Adipose tissue (tissue), 3 donors: ENCODE data around the gene CADPS. TPM values are rescaled to one million over a fixed set of nuclear protein-coding genes. Genes with fewer than 3 reads are reported as not detected.

ENCODE experiments used
- H3K27ac ChIP-seq: one replicate; pipeline ENCODE4 v1.5.1; 2013; ENCODE audit warnings: low read depth, low read length
- WGBS, 3 donors: extraction: QIAGEN DNeasy Blood & Tissue Kit; methylation state at CpG; one replicate each; pipeline ENCODE4 v1.1.7; 2013; 5-methylcytosine and 5-hydroxymethylcytosine counted together
- polyA plus RNA-seq, 3 donors: library from polyadenylated mRNA; stranded (reverse); fragments of 200-250 nt; gene quantifications; one replicate each; pipeline ENCODE4 v1.2.3, GENCODE V29; 2013
- donor health status: healthy with polysubstance abuse.
- donor health status: Bipolar disorder and iron deficiency.
- donor health status: healthy.

Gene CADPS
- polyA plus RNA-seq, 3 donors = 0.04 to 10.5 TPM; not detected in 1

DNA sequence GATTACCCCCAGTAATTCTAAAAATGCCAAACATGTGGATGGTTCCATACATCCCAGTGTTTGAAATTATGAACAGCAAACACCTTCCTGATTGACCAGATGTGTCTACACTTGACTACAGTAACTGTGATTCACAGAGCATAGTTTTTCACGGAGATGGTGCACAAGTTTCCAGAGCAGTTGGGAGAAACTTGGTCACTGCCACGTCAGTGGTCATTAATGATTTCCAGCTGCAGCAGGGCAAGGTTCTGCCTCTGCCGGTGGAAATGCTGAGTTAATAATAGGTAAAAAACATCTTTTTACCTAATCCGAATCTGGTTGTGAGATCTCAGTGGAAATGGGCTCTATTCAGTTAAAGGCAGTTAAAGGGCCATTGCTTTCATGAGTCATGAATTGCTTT is 347.7 kb downstream of the CADPS start:
- 74 to 83% (median 79%) methylated on average over 4 of the region's 4 CpGs for WGBS, 3 donors
- no peak overlapping the region for H3K27ac ChIP-seq

DNA sequence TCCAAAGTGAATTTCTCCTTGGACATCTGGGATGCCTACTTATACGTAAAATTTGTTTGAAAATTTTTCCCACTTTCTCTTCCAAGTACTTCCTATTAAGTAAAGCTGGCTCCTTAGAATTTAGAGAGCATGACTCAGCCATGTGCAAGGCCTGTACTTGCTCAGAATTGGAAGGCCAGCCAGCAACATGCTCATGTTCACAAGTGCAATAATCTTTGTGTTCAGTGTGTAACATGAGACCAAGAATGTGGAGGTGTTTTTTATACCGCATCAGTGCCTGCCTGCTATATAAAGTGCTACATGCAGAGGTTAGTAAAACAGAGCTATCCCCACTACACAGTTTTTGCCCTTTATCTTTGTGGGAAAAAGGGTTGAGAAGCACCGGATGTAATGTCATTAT is 349.9 kb downstream of the CADPS start:
- WGBS, 3 donors = 61 to 67% (median 65%) methylated on average over 3 of the region's 3 CpGs
- no peak overlapping the region for H3K27ac ChIP-seq

DNA sequence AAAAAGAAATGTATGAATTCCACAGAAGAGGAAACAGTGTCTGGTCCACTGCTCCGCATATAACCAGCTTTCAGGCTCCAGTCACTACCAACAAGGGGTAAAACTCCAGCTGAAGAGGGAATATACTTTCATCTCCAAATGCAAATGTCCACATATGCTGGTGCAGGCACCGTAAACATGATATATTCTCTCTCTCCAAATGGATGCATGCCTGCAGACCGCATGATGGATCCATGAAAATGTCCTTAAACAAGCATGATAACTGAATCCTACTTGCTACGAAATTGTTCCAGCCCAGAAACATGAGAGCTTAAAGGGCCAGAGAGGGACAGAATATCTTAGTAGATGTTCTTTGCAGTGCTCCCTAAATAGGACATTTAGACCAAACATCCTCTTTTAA is 351.5 kb downstream of the CADPS start:
- H3K27ac ChIP-seq = no peak overlapping the region
- WGBS, 3 donors = 73 to 80% (median 80%) methylated on average over 4 of the region's 4 CpGs

DNA sequence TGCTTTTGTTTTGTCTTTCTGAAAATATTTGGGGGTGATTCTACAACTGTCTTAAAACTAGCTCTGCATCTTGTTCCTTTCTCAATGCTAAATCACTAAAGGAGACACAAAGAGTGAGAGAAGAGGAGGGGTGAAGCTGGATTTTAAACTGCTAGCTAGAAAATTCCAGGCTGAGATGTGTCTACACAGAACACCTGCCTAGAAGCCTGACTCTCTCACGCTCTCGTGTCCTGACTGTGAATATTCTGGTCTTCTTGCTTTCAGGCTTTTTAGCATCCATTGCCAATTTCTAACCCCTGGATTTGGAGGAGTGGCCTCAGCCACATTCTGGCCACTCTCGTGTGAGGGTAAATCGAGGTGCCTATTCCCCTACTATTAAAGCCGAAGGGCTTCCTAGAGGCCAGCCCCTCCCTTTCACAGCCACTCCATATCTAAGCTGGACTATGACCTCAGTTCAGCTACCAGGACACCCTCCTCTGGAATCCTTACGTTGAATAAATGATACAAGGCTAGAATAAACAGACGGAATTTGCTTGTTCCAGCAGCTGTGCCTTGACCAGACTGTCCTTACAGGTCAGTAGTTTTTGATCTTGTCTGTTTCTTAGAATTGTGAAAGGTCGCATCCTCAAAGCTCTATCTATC is 353.6 kb downstream of the CADPS start:
- H3K27ac ChIP-seq = no peak overlapping the region
- 42 to 82% (median 78%) methylated on average over 8 of the region's 8 CpGs for WGBS, 3 donors

DNA sequence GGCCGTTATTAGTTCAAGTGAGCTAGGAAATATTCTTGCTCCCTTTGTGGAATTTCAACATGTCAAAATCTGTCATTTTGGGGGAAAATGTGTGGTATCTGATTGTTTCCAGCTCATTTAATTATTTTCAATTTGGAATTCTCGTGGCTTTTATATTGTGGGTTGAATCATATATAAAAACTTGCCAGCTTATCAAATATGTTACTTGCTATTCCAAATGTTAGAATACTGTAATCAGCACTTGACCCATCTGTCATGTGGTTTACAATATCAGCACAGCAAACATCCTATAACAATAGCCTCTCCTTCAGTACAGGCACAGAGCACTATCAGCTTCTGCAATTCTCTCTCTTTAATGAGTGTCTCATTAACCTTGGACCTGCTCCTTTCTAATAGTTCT is 371.7 kb downstream of the CADPS start:
- 56 to 74% (median 71%) methylated on average over 2 of the region's 2 CpGs for WGBS, 3 donors
- no peak overlapping the region for H3K27ac ChIP-seq

DNA sequence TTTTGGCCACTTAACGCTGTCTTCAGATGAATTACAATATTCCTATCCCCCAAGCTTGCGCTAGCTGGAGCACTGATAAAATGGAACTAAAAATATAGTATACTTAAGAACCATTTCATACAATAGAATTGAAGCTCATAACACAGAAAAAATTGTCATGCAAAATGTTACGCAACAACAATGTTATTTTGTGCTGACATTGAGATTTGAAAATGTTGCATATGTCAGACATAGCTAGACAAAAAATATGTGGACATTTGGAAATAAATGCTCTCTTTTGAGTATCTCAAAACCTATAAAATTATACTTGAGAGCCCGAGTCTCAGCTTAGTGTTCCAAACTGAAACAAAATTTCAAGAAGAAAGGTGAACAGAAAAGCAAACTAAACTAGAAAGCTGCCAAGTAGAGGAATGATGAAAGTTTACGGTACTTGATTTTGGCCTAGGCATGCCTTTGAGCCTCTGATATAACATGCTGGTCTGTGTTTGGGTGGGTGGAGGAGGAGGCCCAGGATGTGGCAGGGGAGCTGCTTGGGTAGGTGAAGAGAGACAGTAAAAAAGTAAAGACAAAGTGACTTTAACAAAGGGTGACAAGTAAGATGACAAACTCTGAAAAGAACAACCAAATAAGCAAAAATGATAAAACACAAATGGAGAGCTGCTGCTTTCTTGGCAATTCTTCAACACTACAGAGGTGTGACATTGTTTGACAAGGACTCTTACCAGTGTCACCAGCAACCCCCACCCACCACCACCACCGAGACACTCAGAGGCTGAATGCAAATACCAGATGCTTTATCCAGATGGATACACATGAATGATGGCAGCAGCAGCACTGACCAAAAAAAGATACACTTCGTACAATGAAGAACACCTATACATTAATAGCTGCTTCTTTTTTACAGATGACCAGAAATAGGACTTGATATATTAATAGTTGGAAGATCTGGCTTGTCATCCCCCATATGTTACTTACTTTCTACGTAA is 372.6 kb downstream of the CADPS start:
- WGBS, 3 donors = 57 to 81% (median 67%) methylated on average over 8 of the region's 8 CpGs
- H3K27ac ChIP-seq = no peak overlapping the region

DNA sequence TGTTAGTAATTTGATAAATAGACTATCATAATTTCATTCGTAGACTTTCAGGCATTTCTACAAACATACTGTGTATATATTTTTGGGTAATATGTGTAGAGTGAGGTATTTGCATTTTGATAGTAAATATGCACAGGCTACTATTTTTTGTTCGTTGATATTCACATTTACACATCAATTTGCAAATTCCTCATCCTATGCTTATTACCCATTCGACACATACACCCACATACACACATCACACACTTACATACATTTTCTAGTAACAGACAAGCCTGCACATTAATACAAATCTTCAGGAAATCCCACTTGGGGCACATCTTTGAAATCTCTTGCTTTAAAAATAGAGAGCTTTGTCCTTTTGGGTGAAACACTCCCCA is 373.9 kb downstream of the CADPS start:
- WGBS, 3 donors = 78 to 81% (median 79%) methylated on average over 3 of the region's 3 CpGs
- no peak overlapping the region for H3K27ac ChIP-seq

DNA sequence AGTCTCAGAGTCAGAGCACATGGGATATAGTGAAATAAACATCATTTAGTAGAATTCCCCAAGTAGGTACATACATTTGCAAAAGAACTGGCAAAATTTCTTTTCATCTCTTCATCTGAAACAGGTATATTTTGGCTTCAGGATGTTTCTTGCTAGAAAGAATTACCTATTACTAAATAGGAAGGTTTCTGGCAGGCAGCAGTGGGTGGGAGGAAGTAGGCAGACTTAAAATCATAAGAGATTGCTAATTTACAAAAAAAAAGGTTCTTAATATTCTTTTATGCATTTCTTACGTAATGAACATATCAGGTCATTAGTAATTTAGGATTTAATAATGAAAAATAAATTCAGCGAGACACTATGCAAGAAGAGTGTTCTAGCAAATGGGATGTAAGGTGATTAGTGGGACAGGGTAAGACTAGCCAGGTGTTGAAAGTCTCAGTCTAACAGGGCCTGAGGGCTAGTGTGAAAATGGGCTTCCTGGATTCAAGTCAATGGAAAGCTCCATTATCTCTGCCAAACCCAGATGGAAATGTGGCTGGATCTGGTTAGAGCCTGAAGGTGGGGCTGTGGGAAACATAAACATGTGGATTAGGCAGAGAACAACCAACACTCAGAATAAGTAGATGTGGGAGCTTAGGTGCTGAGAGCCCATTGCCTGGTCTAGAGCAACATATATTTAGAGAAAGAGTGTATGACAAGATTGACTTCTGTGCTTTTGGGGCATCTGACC is 374.5 kb downstream of the CADPS start:
- WGBS, 3 donors = 85 to 96% (median 86%) methylated on average over 2 of the region's 2 CpGs
- H3K27ac ChIP-seq = no peak overlapping the region

DNA sequence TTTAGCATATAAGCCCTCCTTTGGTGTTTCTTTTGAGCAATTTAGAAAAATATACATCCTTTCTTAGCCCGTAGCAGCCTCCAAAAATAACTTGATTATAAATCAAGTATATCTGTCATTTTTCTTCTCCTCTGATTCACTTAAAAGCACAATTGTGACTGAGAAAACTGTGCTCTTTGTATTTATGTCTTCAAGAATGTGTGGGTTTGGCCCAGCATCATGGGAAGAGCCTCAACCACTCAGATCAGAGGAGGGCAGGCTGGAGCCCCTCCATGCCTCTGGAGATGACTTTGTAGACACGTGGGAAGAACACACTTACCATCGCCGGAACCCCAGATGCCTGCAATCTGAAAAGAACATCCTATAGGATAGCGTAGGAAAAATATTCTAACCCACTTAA is 378.1 kb downstream of the CADPS start:
- H3K27ac ChIP-seq = no peak overlapping the region
- 61 to 80% (median 65%) methylated on average over 5 of the region's 5 CpGs for WGBS, 3 donors

DNA sequence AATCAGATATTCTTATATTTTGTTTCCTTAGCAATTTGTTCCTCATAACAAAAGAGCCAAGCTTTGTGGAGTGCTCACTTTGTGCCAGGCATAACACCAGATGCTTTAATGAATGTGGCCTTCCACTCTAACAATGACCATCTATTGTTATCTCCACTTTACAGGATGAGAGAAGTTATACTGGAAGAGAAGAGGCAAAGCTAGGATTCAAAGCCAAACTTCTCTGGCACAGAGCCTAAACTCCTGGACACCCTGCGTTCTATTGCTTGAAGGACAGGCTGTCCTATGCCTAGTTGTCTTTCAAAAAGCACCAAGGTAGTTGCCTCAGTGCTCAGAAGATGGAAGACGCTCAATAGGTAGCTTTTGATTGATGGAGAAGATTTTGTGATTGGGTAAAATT is 378.7 kb downstream of the CADPS start:
- H3K27ac ChIP-seq = no peak overlapping the region
- 67 to 77% (median 72%) methylated on average over 2 of the region's 2 CpGs for WGBS, 3 donors

DNA sequence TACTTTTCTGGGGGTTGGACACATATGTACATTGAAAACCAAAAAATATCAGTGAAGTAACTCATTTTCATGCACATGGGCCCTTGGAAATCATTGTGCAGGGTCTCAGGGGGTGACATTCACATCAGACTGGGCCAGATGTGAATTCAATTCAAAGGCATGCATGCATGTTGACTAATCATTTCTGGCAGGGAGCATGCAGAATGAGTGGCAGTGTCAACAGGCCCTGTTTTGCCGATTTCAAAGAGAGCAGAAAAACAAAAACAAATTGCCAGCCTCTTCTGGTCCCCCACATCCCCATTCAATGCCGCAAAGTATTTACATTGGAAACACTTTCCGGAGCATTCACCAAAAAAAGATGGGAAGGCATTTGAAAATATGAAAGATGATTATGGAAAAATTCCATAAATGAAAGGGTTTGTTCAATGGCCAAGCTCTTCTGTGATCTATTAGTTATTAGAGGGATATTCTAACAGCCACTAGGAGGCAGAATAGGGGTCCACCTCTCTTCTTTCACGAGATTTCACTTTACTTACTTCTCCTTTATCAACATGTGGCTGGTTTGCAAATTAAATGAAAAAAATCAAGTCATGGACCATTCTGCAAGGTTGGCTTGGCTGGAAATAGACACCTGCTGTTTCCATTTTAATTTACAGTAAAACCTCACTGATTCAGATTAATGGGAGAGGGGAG is 382.0 kb downstream of the CADPS start:
- 67 to 80% (median 70%) methylated on average over 4 of the region's 4 CpGs for WGBS, 3 donors
- no peak overlapping the region for H3K27ac ChIP-seq

DNA sequence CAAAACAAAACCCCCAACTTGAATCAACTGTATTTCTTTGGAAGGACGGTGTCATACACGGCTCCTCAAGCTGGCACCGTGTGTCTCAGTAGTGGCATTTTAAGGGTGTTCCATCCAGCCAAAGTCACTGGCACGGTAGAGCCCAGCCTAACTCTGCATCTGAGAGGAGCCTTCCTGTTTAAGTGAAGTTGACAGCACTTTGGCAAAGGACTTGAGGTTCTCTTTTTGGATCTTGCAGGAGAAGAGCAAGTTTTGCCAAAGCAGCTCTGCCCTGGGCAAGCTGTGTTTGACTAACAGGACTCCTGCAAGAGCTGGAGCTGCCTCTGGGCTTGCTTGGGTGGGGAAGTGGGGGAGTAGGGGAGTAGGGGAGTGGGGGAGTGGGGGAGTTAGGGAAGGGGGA is 392.3 kb downstream of the CADPS start:
- WGBS, 3 donors = 63 to 71% (median 67%) methylated on average over 4 of the region's 4 CpGs
- no peak overlapping the region for H3K27ac ChIP-seq

DNA sequence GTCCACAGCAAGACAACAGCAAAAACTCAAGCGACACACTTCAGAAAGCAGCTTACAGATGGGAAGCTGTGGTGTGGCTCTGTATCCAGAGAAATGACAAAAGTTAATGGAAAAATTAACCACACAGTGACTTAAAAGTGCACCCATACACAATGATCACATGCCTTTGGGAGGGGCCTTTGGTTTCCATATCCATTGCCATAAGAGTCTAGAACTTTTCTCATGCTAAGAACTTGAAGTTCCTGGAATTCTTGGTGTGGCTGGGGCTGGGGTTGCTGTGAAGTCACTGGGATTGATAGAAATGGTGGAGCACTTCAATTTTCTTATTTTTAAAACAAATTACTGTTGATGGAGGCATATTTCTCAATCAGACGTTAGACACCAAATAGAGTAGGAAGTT is 393.3 kb downstream of the CADPS start:
- WGBS, 3 donors = 80 to 84% (median 82%) methylated on average over 2 of the region's 2 CpGs
- no peak overlapping the region for H3K27ac ChIP-seq

DNA sequence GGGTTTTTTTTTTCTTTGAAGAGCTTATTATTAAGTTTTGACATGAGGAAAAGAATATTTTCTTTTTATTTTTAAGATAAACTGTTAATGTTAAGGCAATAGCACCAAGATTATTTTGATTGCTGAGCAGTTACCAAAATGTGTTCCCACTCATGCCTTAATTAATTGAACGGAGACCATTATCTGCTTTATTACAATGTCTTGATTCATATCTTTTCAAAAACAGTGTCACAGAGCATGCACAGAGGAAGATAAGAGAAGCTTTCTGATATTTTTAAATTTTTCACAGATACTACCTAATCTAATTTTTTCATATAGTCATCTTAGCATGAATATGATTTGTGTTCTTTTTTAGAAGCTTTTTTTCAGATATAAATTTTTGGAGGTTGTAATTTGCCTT is 395.2 kb downstream of the CADPS start:
- H3K27ac ChIP-seq = no peak overlapping the region
- WGBS, 3 donors = 75 to 89% (median 86%) methylated on average over 1 of the region's 1 CpG

DNA sequence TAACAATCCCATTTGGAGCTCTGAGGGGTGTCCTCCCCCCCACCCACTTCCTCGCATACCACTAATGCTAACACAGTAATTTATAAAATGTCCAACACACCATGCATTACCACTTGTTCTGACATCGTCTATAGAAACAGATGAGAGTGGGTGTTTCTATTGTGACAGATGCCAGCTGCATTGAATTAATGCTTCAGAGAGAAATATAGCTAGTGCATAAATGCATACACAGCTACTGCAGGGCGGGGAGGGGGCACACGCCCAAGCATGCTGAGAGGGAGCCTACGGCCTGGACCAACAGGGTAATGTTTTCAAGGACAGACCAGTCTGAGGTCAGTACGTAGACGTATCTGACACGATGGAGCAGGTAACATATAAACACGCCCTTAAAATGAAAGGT is 395.9 kb downstream of the CADPS start:
- no peak overlapping the region for H3K27ac ChIP-seq
- WGBS, 3 donors = 68 to 80% (median 77%) methylated on average over 9 of the region's 9 CpGs

DNA sequence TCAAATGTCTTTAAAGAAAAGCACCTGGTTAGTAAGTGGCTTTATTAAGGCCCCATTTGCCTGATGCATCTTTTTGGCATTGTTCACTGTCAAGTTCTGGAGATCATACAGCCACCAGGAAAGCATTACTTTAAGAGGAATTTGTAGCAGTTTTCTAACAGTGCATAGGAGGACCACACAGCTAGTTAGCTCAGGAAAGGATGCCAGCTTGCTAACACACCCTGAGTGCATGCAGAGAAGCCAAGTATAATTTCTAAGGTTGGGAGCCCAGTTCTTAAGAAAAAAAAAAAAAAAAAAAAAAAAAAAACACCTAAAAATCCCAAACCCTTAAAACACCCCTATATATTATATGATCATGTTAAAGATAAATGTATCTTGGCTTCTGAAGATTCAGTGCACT is 399.9 kb downstream of the CADPS start:
- no peak overlapping the region for H3K27ac ChIP-seq

DNA sequence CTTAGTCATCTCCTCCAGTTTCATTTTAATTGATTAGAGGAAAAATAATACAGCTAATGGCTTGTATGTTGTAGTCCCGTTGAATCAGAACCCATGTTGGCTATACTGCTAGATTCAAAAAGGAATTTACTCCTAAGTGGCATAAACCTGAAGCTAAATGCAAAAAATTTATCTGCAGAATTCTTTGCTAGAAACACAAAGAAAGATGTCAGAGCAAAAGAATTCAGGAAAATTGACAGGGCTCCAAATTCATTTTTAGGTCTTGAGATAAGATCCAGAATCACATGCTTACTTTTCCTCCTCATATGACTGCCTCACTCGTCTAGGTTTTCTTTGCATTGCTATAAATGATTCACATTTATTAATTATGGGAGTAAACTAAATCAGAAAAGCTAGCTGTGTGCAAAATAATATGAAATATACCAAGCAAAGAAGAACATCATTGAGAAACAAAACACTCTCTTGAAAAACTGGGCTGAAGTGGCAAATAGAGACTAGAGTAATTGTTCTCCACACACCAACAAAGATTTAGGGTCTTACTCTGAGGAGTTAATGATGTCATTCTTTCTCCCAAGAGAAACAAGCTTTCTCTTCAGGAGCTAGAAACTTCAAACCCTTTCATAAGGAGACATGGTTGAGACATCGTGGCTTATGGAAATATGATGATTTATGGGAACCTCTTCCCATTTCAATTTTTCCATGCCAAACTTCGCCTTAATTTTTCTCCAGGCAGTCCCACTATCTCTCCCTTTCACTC is 407.1 kb downstream of the CADPS start:
- WGBS, 3 donors = 44 to 67% (median 51%) methylated on average over 4 of the region's 4 CpGs
- H3K27ac ChIP-seq = no peak overlapping the region

DNA sequence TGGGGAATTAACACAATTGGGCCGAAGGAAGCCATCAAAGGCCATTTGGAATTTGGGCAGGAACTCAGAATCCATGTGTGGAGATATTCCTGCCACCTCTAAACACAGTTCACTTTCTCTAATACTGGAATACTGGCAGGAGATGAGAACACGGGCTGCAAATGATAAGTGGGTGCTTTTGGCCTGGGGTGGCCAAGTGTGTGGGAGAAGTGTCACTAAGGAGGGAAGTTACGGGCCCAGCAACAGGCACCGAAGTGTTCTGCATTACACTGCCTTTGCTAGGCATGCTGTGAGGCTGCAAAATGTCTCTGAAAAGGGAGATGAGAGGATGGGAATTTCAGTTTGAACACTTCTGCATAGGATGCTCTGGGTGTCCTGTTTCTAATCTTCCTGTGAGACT is 412.4 kb downstream of the CADPS start:
- H3K27ac ChIP-seq = no peak overlapping the region
- 69 to 78% (median 75%) methylated on average over 4 of the region's 4 CpGs for WGBS, 3 donors
